Transverse colon (tissue), 4 donors: ENCODE data around the gene MYH14. TPM values are rescaled to one million over a fixed set of nuclear protein-coding genes. Genes with fewer than 3 reads are reported as not detected.

Source experiments
- DNase-seq: peaks from one replicate; pipeline ENCODE4 v3.0.0-alpha.2; 2019
- H3K27ac ChIP-seq, 4 donors: fragments of 200-600 bp; sonication (generic); 2 replicates each; pipeline ENCODE4 v1.5.1; 2016 to 2018; ENCODE audit warnings: inconsistent platforms in 4 of 4
- H3K27me3 ChIP-seq: fragments of 200-600 bp; sonication (generic); 2 replicates; pipeline ENCODE4 v1.5.1; 2017; ENCODE audit warnings: inconsistent platforms
- H3K36me3 ChIP-seq, 4 donors: fragments of 200-600 bp; sonication (generic); 2 replicates each; pipeline ENCODE4 v1.5.1; 2017 to 2019; ENCODE audit warnings: inconsistent platforms in 4 of 4
- H3K4me1 ChIP-seq, 4 donors: fragments of 200-600 bp; sonication (generic); 2 replicates each; pipeline ENCODE4 v1.5.1; 2017 to 2020; ENCODE audit warnings: inconsistent platforms in 4 of 4
- H3K4me3 ChIP-seq, 4 donors: fragments of 200-600 bp; sonication (generic); 1 replicate in 1 of 4; 2 replicates in 3 of 4; pipeline versions ENCODE4 v1.5.1 to v1.6.1; 2017 to 2019; ENCODE audit warnings: inconsistent platforms in 4 of 4
- H3K9me3 ChIP-seq, 2 donors: fragments of 200-600 bp; sonication (generic); 2 replicates each; pipeline ENCODE4 v1.5.1; 2017 to 2019; ENCODE audit warnings: inconsistent platforms in 2 of 2
- EP300 ChIP-seq: sonication (generic); formaldehyde crosslinking; IDR thresholded peaks from one replicate; pipeline ENCODE4 v1.6.1; 2017; ENCODE audit warnings: antibody characterized with exemption, low read depth
- POLR2A ChIP-seq: fragments of 450-650 bp; IDR thresholded peaks from one replicate; pipeline ENCODE4 v1.6.1; 2016; ENCODE audit warnings: antibody characterized with exemption, mild to moderate bottlenecking, moderate library complexity
- POLR2AphosphoS5 ChIP-seq, 3 donors: sonication (generic); formaldehyde crosslinking; IDR thresholded peaks; one replicate each; pipeline ENCODE4 v1.6.1; 2016; ENCODE audit warnings: antibody characterized with exemption in 3 of 3
- WGBS, 2 donors: methylation state at CpG; one replicate each; pipeline ENCODE4 v1.1.5; 2018; ENCODE audit warnings: low coverage in 1 of 2; 5-methylcytosine and 5-hydroxymethylcytosine counted together
- in situ Hi-C, 4 donors: fragments of 200-750 bp; cut with MboI; loops; one replicate each; pipeline versions ENCODE4 v1.15.0 to v1.15.1; 2017; ENCODE audit warnings: low sequenced_read_pairs in 3 of 4, low pct_ligation_motif_present in 1 of 4, low pct_unique_long_range_greater_than_20kb in 1 of 4
- intact Hi-C: fragments of 100-400 bp; cut with DNase I; formaldehyde crosslinking; loops from one replicate; pipeline ENCODE4 v1.15.1; 2023; ENCODE audit warnings: low total_unique reads
- total RNA-seq, 4 donors: library from RNA; depleted of rRNA; stranded (reverse); fragments of >200 nt; gene quantifications; one replicate each; pipeline ENCODE4 v1.1.0, GENCODE V29; 2016
- TF ChIP-seq, protein P1 (sequence below), 5 experiments: fragments of 200-600 bp in 3 of 5; fragments of 450-650 bp in 2 of 5; sonication (generic) in 3 of 5; IDR thresholded peaks; 1 replicate in 2 of 5; 2 replicates in 3 of 5; pipeline ENCODE4 v1.5.1; 2016 to 2017; ENCODE audit warnings: antibody characterized with exemption in 5 of 5, inconsistent platforms in 3 of 5, mild to moderate bottlenecking in 2 of 5, moderate library complexity in 1 of 5

Gene MYH14
- total RNA-seq, 4 donors from 2014 or later = 321 to 814 (median 393) TPM

DNA sequence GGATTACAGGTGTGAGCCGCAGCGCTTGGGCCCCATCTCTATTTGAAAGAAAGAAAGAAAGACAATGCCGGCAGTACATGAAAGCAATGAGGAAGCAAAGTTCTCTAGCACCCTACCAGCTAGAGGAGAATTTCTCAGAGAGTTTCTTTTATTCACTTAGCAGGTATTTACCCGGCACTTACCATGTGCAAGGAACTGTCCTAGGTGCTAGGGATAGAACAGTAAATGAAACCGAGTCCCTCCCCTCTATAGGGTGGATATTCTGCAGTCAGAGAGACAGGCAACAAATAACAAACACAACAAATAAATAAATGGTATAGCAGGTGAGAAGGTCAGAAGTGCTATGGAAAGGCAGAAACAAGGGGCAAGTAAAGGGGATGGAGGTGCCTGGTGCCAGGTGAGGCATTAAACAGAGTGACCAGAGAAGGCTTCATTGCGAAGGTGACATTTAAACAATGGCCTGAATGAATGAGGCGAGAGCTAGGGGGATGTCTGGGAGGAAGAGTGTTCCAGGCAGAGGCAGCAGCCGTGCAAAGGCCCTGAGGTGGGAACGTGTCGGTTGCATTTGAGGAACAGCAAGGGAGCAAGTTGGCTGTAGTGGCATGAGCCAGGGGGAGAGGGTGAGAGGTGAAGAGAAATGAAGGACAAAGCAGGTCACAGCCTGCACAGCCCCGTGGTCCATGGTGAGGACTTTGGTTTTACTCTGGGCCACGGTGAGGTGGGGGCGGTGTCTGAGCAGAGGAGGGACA is 10.8 kb upstream of the MYH14 start:
- Histone ChIP-seq H3K27me3 (peaks cover 11% of the 10 kb centered on the region), H3K4me3 (no peak overlapping the region), H3K27ac (peak overlapping the region in 1 of 4 donors; percentile 91), H3K36me3 (no peaks in the 10 kb centered on the region), H3K9me3 (no peaks in the 10 kb centered on the region), H3K4me1 (peaks cover 0 to 14% (median 6%) of the 10 kb centered on the region in 4 donors)
- intact Hi-C loops = no loop called here
- TF ChIP-seq, protein P1, sequence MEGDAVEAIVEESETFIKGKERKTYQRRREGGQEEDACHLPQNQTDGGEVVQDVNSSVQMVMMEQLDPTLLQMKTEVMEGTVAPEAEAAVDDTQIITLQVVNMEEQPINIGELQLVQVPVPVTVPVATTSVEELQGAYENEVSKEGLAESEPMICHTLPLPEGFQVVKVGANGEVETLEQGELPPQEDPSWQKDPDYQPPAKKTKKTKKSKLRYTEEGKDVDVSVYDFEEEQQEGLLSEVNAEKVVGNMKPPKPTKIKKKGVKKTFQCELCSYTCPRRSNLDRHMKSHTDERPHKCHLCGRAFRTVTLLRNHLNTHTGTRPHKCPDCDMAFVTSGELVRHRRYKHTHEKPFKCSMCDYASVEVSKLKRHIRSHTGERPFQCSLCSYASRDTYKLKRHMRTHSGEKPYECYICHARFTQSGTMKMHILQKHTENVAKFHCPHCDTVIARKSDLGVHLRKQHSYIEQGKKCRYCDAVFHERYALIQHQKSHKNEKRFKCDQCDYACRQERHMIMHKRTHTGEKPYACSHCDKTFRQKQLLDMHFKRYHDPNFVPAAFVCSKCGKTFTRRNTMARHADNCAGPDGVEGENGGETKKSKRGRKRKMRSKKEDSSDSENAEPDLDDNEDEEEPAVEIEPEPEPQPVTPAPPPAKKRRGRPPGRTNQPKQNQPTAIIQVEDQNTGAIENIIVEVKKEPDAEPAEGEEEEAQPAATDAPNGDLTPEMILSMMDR (IDR thresholded peaks at IDR 0.05) = no peak
- TF ChIP-seq POLR2AphosphoS5 (IDR thresholded peaks at IDR 0.05) = peak in 1 of 3 donors; percentile 7
- WGBS, 2 donors = 63 to 73% methylated on average over 3 to 13 of the region's 13 CpGs
- in situ Hi-C loops = no loop called here
- DNase-seq = no peak

DNA sequence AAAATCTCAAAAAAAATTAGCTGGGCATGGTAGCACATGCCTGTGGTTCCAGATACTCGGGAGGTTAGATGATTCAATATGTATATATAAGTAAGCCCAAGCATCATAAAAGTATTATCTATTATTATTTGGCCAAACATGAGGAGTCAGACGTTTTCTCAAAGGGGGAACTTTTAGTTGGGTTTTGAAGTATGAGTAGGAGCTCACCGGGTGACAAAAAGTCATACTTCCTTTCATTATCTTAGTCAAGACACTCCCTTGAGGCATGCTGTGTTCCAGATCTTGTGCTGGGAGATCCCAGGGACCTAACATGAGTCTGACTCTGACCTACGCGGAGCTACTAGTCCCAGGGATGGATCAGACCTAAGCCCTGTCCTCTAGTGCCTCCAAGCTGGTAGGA is 8.2 kb upstream of the MYH14 start:
- in situ Hi-C loops = no loop called here

DNA sequence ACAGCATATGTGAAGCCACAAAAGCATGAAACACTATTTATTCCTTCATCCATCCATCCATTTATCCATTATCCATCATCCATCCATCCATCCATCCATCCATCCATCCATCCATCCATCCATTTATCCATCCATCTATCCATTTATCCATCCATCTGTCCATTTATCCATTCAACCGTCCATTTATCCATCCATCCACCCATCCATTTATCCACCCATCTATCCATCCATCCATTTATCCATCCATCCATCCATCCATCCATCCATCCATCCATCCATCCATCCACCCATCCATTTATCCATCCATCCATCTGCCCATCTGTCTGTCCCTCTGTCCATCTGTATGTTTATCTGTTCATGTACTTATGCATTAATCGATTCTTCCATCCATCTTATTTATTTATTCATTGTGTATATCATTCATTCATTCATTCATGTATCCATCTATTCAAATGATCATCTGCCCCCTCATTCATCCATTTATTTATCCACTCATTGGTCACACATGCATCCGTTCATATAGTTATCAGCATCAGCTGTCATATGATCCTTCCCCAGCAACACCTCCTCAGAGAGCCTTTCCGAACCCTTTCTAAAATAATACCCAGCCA is 7.0 kb upstream of the MYH14 start:
- 75 to 86% methylated on average over 4 of the region's 4 CpGs for WGBS, 2 donors
- TF ChIP-seq, protein P1 (IDR thresholded peaks at IDR 0.05) = no peak
- TF ChIP-seq POLR2AphosphoS5 (IDR thresholded peaks at IDR 0.05) = no peak
- TF ChIP-seq POLR2A = no peak
- no peak for TF ChIP-seq EP300
- peaks cover 2 to 22% (median 8%) of the 10 kb centered on the region in 4 donors for H3K4me1 ChIP-seq
- intact Hi-C loops = no loop called here
- H3K27ac ChIP-seq = no peak overlapping the region
- H3K4me3 ChIP-seq = no peak overlapping the region
- no peaks in the 10 kb centered on the region for H3K36me3 ChIP-seq
- peaks cover 19% of the 10 kb centered on the region for H3K27me3 ChIP-seq
- no peaks in the 10 kb centered on the region for H3K9me3 ChIP-seq
- in situ Hi-C loops = no loop called here
- no peak for DNase-seq

More for the DNA sequence above, 8.2 kb upstream of the MYH14 start:
- H3K9me3 ChIP-seq = no peaks in the 10 kb centered on the region
- peaks cover 2 to 25% (median 11%) of the 10 kb centered on the region in 4 donors for H3K4me1 ChIP-seq
- no peak for DNase-seq
- no peak overlapping the region for H3K27ac ChIP-seq
- H3K4me3 ChIP-seq = no peak overlapping the region
- intact Hi-C loops = no loop called here
- WGBS, 2 donors = 73 to 83% methylated on average over 3 to 5 of the region's 5 CpGs
- H3K27me3 ChIP-seq = peaks cover 11% of the 10 kb centered on the region
- H3K36me3 ChIP-seq = no peaks in the 10 kb centered on the region
- TF ChIP-seq EP300 = no peak
- no peak for TF ChIP-seq POLR2AphosphoS5 (IDR thresholded peaks at IDR 0.05)
- TF ChIP-seq, protein P1 (IDR thresholded peaks at IDR 0.05) = no peak
- TF ChIP-seq POLR2A = no peak

DNA sequence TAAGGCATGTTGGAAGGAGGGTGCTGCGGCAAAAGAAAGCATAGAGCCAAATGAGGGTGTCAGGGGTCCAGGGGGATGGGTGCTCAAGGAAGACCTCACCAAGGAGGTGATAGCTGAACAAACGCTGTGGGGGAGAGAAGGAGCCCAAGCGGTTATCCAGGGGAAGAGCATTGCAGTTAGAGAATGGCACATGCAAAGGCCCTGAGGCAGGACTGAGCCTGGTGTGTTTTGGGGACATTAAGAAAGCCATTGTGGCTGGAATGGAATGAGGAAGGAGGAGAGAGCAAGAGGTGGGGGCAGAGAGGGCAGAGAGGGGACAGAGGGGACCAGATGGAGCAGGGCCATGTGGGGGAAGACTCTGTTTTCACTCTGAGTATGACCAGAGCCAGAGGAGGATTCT is 6.1 kb upstream of the MYH14 start:
- H3K27me3 ChIP-seq = peaks cover 29% of the 10 kb centered on the region
- H3K36me3 ChIP-seq = no peaks in the 10 kb centered on the region
- H3K4me1 ChIP-seq = peaks cover 0 to 13% (median 6%) of the 10 kb centered on the region in 4 donors
- intact Hi-C loops (no loop called here), in situ Hi-C loops (no loop called here)
- WGBS, 2 donors = 61 to 77% methylated on average over 3 of the region's 3 CpGs
- H3K9me3 ChIP-seq = no peaks in the 10 kb centered on the region
- no peak overlapping the region for H3K27ac ChIP-seq
- no peak overlapping the region for H3K4me3 ChIP-seq
- TF ChIP-seq EP300 (no peak), POLR2A (no peak), POLR2AphosphoS5 (IDR thresholded peaks at IDR 0.05) (no peak)
- TF ChIP-seq, protein P1 (IDR thresholded peaks at IDR 0.05) = no peak
- DNase-seq = no peak
